Pons (tissue), 1 donor: ENCODE data around the gene EIF2B2.

Experiments used
- DNase-seq: peaks from one replicate; pipeline ENCODE4 v3.0.0-alpha.2; 2016; ENCODE audit warnings: low spot score

EIF2B2 gene

GRCh38 chr14:74974364-74975058, 28.2 kb upstream of the EIF2B2 start:
- DNase-seq: no peak

- no peak for DNase-seq
Observed at GRCh38 chr14:74975059-74975810, 27.5 kb upstream of the EIF2B2 start.

GRCh38 chr14:74976264-74977113, 26.2 kb upstream of the EIF2B2 start:
- no peak for DNase-seq

GRCh38 chr14:74977164-74977900, 25.4 kb upstream of the EIF2B2 start:
- DNase-seq: no peak

GRCh38 chr14:74977901-74978385, 24.8 kb upstream of the EIF2B2 start:
- DNase-seq: no peak

- no peak for DNase-seq
Observed at GRCh38 chr14:74978416-74978947, 24.2 kb upstream of the EIF2B2 start.

- no peak for DNase-seq
Observed at GRCh38 chr14:74979029-74979428, 23.7 kb upstream of the EIF2B2 start.

- no peak for DNase-seq
Observed at GRCh38 chr14:74979442-74980397, 23.0 kb upstream of the EIF2B2 start.

- DNase-seq: no peak
Observed at GRCh38 chr14:74980398-74980730, 22.4 kb upstream of the EIF2B2 start.

GRCh38 chr14:74980731-74981461, 21.8 kb upstream of the EIF2B2 start:
- no peak for DNase-seq

GRCh38 chr14:74981462-74981782, 21.3 kb upstream of the EIF2B2 start:
- DNase-seq: no peak

- DNase-seq: no peak
Observed at GRCh38 chr14:74981833-74982232, 20.9 kb upstream of the EIF2B2 start.

- DNase-seq: no peak
Observed at GRCh38 chr14:74982661-74983060, 20.1 kb upstream of the EIF2B2 start.

GRCh38 chr14:74983343-74983742, 19.4 kb upstream of the EIF2B2 start:
- no peak for DNase-seq

GRCh38 chr14:74984236-74985027, 18.3 kb upstream of the EIF2B2 start:
- no peak for DNase-seq

- no peak for DNase-seq
Observed at GRCh38 chr14:74985028-74985310, 17.8 kb upstream of the EIF2B2 start.

- DNase-seq: no peak
Observed at GRCh38 chr14:74985806-74986205, 16.9 kb upstream of the EIF2B2 start.

GRCh38 chr14:74988131-74988530, 14.6 kb upstream of the EIF2B2 start:
- no peak for DNase-seq

- no peak for DNase-seq
Observed at GRCh38 chr14:74988993-74989392, 13.7 kb upstream of the EIF2B2 start.
